Measurements from ENCODE around the gene BBX. TPM values are rescaled to one million over a fixed set of nuclear protein-coding genes. Genes with fewer than 3 reads are reported as not detected.

The BBX gene
- total RNA-seq, 4 donors from 2014 or later, result 54.3 to 104 (median 88.1) TPM

- Histone ChIP-seq H3K27me3 (no peaks in the 10 kb centered on the region), H3K4me3 (no peak overlapping the region), H3K27ac (no peak overlapping the region), H3K4me1 (peaks cover 0 to 5% (median 0%) of the 10 kb centered on the region in 4 donors), H3K36me3 (peaks cover 0 to 9% (median 0%) of the 10 kb centered on the region in 3 donors), H3K9me3 (no peaks in the 10 kb centered on the region)
- TF ChIP-seq CTCF (IDR thresholded peaks at IDR 0.05) (no peak), POLR2A (IDR thresholded peaks at IDR 0.05) (no peak), EP300 (IDR thresholded peaks at IDR 0.05) (no peak)
- no peak for DNase-seq (ENCODE audit: low spot score in 2 of 2)
- WGBS, 2 donors, result 56 to 69% methylated on average over 4 of the region's 4 CpGs
Measured at GRCh38 chr3:107753976-107754375, 231.2 kb downstream of the BBX start.

GRCh38 chr3:107756649-107757048 lies 233.9 kb downstream of the BBX start:
- H3K36me3 ChIP-seq, result peaks cover 0 to 8% (median 0%) of the 10 kb centered on the region in 3 donors
- TF ChIP-seq POLR2A (IDR thresholded peaks at IDR 0.05) (no peak), EP300 (IDR thresholded peaks at IDR 0.05) (no peak), CTCF (IDR thresholded peaks at IDR 0.05) (no peak)
- H3K4me1 ChIP-seq, result peaks cover 0 to 5% (median 0%) of the 10 kb centered on the region in 4 donors
- DNase-seq (ENCODE audit: low spot score in 2 of 2), result no peak
- whole genome bisulfite sequencing, 2 donors, result 51 to 60% methylated on average over 2 of the region's 2 CpGs
- no peak overlapping the region for H3K27ac ChIP-seq
- no peak overlapping the region for H3K4me3 ChIP-seq
- no peaks in the 10 kb centered on the region for H3K27me3 ChIP-seq
- no peaks in the 10 kb centered on the region for H3K9me3 ChIP-seq

- 88 to 95% methylated on average over 2 of the region's 2 CpGs for WGBS, 2 donors
- Histone ChIP-seq H3K4me1 (peaks cover 0 to 5% (median 0%) of the 10 kb centered on the region in 4 donors), H3K4me3 (no peak overlapping the region), H3K27me3 (no peaks in the 10 kb centered on the region), H3K36me3 (peaks cover 0 to 8% (median 0%) of the 10 kb centered on the region in 3 donors), H3K9me3 (no peaks in the 10 kb centered on the region), H3K27ac (no peak overlapping the region)
- no peak for DNase-seq (ENCODE audit: low spot score in 2 of 2)
- TF ChIP-seq POLR2A (IDR thresholded peaks at IDR 0.05), result no peak
- TF ChIP-seq CTCF (IDR thresholded peaks at IDR 0.05), result no peak
- no peak for TF ChIP-seq EP300 (IDR thresholded peaks at IDR 0.05)
Measured at GRCh38 chr3:107757140-107757539, 234.4 kb downstream of the BBX start.

GRCh38 chr3:107760144-107760543 lies 237.4 kb downstream of the BBX start:
- no peak overlapping the region for H3K4me3 ChIP-seq
- no peaks in the 10 kb centered on the region for H3K4me1 ChIP-seq
- H3K36me3 ChIP-seq, result peaks cover 0 to 8% (median 0%) of the 10 kb centered on the region in 3 donors
- DNase-seq (ENCODE audit: low spot score in 2 of 2), result no peak
- H3K9me3 ChIP-seq, result no peaks in the 10 kb centered on the region
- no peaks in the 10 kb centered on the region for H3K27me3 ChIP-seq
- no peak for TF ChIP-seq EP300 (IDR thresholded peaks at IDR 0.05)
- no peak for TF ChIP-seq CTCF (IDR thresholded peaks at IDR 0.05)
- no peak for TF ChIP-seq POLR2A (IDR thresholded peaks at IDR 0.05)
- H3K27ac ChIP-seq, result no peak overlapping the region

DNA sequence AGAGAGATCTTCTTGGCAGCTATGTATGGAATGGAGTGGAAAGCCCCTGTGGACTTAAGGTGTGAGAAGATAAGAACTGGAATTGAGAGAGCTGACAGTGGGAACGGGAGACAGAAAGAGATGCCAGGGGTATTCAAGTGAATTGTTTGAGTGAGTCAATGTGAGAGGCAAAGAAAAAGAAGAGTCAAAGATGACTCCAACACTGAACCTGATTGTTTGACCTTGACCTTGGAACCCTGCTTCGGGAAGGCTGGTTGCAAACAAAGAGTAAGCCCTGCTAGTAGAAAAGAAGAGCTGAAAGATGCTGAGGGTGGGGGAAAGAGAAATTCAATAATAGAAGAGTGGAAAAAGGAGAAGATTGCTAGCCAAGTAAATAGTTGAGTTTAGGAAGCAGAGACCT lies 238.6 kb downstream of the BBX start:
- TF ChIP-seq CTCF (IDR thresholded peaks at IDR 0.05) (no peak), POLR2A (IDR thresholded peaks at IDR 0.05) (no peak), EP300 (IDR thresholded peaks at IDR 0.05) (no peak)
- Histone ChIP-seq H3K4me3 (no peak overlapping the region), H3K27ac (no peak overlapping the region), H3K36me3 (peaks cover 0 to 9% (median 0%) of the 10 kb centered on the region in 3 donors), H3K9me3 (no peaks in the 10 kb centered on the region), H3K27me3 (no peaks in the 10 kb centered on the region), H3K4me1 (no peaks in the 10 kb centered on the region)
- no peak for DNase-seq (ENCODE audit: low spot score in 2 of 2)
- 48 to 56% methylated on average over 2 of the region's 2 CpGs for WGBS, 2 donors
